OCI-M2 (cell line): ENCODE measurements around the gene SHISA9.
"Not testable (repeated sequence)": the region's sequence is repeated elsewhere in the genome, so short reads cannot be mapped to it uniquely, and the experiment has no call there.

Experiments
- DNase-seq: peaks from one replicate; lab custom pipeline; 2025; ENCODE audit not compliant: unreplicated experiment; lab: John Stamatoyannopoulos, UW

SHISA9 gene

DNA sequence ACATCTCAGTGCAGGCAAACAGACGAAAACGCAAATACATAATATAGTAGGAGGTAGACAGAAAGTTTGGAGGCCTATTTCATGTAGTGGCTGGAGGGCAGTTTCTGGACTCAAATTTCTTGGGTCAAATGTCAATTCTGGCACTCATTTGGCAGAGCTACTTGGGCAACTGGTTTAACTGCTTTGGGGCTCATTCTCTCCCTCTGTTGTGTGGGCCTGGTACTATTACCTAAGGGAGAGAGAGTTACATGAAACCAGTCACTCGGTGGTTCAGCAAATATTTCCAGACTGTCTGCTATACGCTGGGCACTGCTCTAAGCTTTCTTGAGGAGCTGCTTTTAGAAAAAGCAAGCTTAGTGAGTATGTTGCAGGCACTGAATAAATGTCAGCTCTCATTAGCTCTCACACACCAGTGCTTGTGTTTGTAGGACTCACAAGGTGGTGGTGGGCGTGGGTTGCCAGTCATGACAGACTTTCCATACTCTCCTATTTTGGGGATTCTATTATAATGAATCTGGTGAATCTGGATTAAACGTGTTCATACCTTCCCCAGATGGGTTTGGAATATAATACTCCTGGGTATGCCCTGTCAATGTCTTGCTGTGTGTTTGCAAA is 1.8 kb upstream of the SHISA9 start:
- DNase-seq: no peak

DNA sequence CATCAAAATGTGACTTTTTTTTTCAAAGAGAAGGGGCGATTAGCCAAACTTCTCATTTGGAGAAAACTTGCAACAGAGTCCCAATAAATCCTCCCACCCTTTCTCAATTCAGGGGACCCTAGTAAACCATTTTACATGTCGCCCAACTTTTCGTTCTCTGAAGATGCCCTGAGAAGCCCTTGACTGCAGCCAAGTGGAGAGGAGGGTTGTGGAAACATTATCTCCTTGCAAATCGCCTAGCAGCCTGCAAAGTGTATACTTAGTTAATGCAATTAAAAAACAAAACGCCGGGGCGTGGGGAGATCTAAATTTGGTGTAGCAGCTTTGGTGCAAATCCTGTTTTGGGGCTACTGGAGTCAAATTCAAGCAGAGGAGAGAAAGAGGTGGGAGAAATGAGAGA is 1.2 kb upstream of the SHISA9 start:
- no peak for DNase-seq

- DNase-seq: no peak
Observed at GRCh38 chr16:12900599-12901203, 697 bp upstream of the SHISA9 start.

- no peak for DNase-seq
Observed at GRCh38 chr16:12901204-12901596, 198 bp upstream of the SHISA9 start.

DNA sequence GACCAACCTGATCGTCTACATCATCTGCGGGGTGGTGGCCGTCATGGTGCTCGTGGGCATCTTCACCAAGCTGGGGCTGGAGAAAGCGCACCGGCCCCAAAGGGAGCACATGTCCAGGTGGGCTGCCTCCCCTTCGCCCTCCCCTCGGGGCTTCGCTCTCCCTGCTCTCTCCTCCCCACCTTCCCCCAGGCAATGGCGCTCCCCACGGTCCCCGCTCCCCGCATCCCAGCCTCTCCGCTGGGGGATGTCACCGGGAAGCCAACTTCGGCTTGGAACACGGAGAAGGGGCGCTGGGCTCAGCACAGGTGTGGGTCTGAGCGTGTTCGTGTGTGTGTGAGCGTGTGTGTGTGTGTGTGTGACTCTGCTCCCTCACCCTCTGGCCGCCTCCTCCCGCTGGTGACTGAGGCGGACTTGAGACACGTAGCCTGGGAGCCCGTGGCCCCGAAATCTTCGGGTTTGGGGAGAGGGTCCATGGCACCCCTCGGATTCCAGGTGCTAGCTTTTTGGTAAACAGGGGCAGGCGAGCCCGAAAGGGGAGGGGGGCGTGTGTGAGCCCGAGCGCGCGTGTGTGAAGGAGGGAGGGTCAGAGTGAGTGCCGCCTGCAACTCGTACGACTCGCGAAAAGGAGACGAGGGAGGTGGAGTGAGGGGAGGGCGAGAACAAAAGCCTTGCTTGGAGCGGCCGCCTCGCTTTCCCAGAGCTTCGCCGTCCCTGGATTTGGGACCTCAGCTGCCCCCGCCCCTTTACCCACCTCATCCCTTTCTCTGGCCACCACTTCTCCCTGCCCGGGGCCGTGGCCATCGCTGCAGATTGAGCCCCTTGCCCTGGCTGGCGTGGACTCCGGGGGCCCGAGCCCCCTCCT is 1.3 kb downstream of the SHISA9 start:
- DNase-seq: no peak

DNA sequence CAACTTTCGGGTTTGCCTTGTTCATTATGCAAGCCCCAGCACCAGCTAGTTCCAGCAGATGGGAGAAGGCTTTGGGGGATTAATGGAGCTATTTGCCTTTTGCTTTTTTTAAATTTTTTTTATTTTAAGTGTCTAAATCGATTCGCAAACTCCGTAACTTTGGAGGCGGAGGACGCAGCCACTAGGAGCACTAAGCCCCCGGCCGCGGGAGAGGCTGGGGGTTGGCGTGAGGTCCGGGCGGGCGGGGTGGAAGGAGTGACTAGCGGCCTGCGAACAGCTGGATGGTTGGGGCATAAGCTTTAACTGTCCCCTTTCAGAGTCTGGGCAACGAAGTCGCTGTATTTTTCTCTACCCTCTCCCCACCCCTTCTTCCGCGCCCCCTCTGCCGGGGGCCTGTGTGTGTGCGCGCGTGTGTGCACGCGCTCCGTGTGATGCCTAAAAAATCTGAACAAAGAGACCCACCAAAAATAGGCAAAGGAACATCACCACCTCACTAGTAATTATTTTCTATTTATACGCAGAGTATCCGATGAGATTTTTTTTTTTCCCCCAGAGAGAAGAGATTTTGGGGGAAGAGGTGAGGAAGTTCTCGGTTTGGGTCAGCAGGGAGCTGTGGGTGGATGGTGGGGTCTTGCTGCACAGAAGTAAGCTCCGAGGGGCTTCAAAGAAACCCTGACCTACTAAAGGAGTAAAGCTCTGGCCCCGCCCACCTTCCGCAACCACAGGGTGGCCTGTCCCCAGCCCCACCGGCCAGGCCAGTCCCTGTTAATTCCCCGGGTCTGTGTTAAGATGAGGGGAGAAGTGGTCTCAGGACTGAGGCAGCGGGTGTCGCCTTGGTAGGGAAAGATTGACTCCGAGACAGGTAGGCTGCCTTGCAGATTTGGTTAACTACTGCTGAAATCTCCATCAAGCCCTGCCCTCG is 2.3 kb downstream of the SHISA9 start:
- no peak for DNase-seq

GRCh38 chr16:12904329-12904671 is 2.9 kb downstream of the SHISA9 start:
- no peak for DNase-seq

DNA sequence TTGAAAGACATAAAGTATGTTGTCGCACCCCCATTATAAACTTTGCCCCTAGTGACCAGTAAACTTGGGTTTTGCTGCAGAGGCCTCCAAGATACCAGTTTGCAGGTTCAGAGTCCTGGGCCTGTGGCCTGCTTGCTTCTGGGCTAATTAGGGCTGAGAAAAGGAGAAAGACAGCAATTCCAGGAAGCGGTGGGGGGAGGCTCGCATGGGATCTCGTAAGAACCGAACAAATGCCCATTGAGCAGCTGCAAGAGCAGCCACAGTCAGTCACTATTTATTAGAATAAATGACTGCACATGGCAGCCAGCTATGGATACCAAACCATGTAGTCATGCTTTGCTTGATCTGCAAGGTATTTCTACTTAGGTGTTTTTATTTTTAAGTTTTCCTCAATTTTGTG is 4.9 kb downstream of the SHISA9 start:
- DNase-seq: no peak

GRCh38 chr16:12906765-12907516 is 5.5 kb downstream of the SHISA9 start:
- no peak for DNase-seq

DNA sequence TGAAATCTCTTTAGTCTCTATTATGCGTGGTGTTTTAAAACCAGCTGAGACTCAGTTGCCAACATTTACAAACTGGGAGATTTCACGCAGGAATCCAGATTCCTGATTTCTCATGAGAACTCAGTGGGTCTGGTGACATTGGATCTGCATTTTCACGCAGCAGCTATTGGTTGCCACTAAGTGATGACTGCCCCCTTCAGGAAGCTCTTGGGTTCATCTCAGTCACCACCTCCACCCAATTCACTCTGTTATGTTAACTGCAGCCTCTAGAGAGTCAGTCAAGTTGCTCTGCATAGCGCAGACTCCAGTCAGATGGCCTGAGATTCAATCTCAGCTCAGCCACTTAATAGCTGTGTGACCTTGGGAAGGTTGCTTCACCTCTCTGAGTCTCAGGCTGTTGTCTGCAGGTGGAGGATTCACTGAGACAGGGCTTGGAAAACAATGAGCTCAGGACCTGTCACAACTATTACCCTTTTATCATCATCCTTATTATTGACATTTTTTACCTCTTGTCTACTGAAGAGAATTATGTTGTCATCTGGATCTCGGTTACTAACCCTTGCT is 6.4 kb downstream of the SHISA9 start:
- DNase-seq: no peak

DNA sequence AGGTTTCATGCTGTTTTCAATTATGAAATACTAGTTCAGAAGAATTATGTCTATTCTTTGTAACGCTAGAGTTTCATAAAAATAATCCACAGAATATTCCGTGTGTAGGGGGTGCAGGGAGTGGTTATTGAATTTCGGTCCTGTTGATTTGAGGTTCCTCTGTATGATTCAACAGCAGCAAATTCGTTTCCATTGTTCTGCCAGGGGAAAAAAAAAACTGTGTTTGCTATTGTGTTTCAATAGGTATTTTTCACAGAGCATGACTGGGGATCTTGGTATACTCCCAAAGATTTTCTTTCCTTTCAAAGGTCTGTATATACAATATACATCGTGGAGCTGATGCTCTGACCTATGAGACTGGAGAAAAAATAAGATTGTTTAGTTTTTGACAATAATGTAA is 15.8 kb downstream of the SHISA9 start:
- no peak for DNase-seq

GRCh38 chr16:12917653-12918052 is 16.3 kb downstream of the SHISA9 start:
- DNase-seq: no peak

GRCh38 chr16:12920739-12921138 is 19.3 kb downstream of the SHISA9 start:
- DNase-seq: no peak

DNA sequence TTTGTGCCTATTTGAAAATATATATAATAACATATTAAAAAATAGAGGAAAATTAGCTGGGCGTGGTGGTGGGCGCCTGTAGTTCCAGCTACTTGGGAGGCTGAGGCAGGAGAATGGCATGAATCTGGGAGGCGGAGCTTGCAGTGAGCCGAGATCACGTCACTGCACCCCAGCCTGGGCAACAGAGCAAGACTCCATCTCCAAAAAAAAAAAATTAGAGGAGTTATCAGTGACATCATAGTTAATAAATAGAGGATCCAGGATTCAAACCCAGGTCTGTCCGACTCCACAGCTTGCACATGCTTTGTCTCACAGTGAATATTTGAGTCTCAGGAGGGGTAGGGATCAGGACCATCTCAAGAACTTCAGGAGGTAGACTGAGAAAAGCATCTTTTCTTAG is 22.2 kb downstream of the SHISA9 start:
- DNase-seq: not testable (repeated sequence)

DNA sequence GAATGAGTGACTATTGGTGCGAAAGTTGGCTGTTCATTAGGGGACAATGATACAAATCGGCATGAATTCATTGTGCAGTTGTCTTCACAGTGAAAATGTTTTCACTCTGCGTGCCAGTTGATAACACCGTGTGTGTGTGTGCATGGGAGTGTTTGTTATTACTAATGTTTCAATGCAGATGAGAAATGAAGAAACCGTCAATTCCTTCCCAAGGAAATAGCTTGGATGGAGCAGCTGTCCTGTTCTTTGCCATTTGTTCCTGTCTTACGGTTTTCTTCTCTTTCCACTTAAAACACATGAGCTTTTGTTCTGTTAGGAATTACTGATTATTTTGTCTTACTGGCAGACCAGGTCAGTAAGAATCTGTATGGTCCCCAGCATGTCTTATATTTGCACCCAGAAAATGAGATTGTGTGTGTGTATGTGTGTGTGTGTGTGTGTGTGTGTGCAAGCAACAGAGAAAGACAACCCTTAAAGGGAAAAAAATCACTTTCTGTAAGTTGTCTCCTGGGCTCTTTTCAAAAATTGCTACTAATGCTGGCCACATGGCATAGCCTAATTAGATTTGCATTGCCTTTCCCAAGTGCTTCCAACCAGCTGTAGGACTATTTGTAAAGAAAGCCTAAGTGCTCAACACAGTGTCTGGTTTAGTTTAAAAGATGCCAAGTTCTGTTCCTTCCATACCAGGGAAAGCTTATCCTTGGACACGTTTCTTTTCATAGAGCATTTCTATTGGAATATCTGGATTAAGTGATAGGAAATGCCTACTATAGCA is 23.8 kb downstream of the SHISA9 start:
- DNase-seq: no peak

GRCh38 chr16:12927591-12927990 is 26.2 kb downstream of the SHISA9 start:
- no peak for DNase-seq

DNA sequence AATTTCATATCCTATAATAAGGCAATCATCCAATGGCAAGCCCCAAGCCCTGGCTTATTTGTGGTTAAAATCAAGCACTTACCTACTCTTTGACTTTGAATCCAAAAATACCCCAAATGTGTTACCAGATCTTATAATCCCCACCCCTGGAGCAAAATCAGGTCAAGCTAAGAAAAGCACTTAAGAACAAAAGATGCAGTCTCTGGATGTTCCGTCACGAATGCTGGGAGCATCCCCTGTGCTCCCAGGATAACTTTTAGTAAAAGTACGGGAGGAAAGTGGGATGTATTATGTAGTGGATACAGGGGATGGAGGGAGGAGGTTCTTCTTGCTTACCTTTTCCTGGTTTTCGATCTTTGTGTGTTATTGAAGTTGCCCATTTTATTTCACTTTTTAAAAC is 29.5 kb downstream of the SHISA9 start:
- DNase-seq: no peak

GRCh38 chr16:12936391-12936790 is 35.0 kb downstream of the SHISA9 start:
- DNase-seq: no peak

- DNase-seq: no peak
Observed at GRCh38 chr16:12941896-12942295, 40.5 kb downstream of the SHISA9 start.

DNA sequence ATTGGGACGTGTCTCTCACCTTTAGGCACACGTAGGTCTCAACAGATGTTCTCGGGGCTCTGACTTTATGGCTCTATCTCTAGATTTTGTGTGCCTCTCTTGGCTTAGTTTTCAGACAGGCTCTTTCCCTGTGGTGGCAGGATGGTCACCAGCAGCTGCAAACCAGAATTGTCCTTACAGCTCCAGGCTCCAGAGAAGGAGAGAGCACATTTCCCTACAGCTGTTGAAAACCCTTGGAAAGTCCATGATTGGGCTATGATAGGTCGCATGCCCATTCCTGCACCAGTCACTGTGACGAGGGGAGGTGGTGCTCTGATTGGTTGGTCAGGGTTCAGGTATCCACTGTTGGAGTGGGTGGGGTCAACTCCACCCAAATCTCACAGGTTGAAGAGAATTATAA is 41.5 kb downstream of the SHISA9 start:
- no peak for DNase-seq
